HG02885 (cell line): ENCODE measurements around the gene NCAPD2.
"Not testable (repeated sequence)": the region's sequence is repeated elsewhere in the genome, so short reads cannot be mapped to it uniquely, and the experiment has no call there.

Experiments used
- ATAC-seq: cut with Tn5 transposase; IDR thresholded peaks from one replicate; pipeline ENCODE4 v1.9.1; 2021; ENCODE audit warnings: mild to moderate bottlenecking; ENCODE audit not compliant: unreplicated experiment, poor library complexity

The NCAPD2 gene

GRCh38 chr12:6542209-6543009 is 48.5 kb downstream of the NCAPD2 start:
- no peak for ATAC-seq

- no peak for ATAC-seq
Measured at GRCh38 chr12:6546016-6546415, 52.1 kb downstream of the NCAPD2 start.

GRCh38 chr12:6547566-6547965 is 53.7 kb downstream of the NCAPD2 start:
- ATAC-seq, result no peak

- no peak for ATAC-seq
Measured at GRCh38 chr12:6547987-6548386, 54.1 kb downstream of the NCAPD2 start.

- ATAC-seq, result no peak
Measured at GRCh38 chr12:6548556-6548955, 54.7 kb downstream of the NCAPD2 start.

GRCh38 chr12:6548966-6549683 is 55.2 kb downstream of the NCAPD2 start:
- no peak for ATAC-seq

GRCh38 chr12:6549684-6550151 is 55.8 kb downstream of the NCAPD2 start:
- ATAC-seq, result no peak

GRCh38 chr12:6550294-6551062 is 56.6 kb downstream of the NCAPD2 start:
- ATAC-seq, result no peak

GRCh38 chr12:6551063-6551461 is 57.2 kb downstream of the NCAPD2 start:
- no peak for ATAC-seq

GRCh38 chr12:6551496-6552139 is 57.7 kb downstream of the NCAPD2 start:
- ATAC-seq, result no peak

GRCh38 chr12:6552140-6552551 is 58.2 kb downstream of the NCAPD2 start:
- ATAC-seq, result no peak

GRCh38 chr12:6553051-6553868 is 59.4 kb downstream of the NCAPD2 start:
- no peak for ATAC-seq

GRCh38 chr12:6554168-6555017 is 60.5 kb downstream of the NCAPD2 start:
- ATAC-seq, result peak; percentile 65

- ATAC-seq, result peak; percentile 13
Measured at GRCh38 chr12:6555018-6555691, 61.3 kb downstream of the NCAPD2 start.

- not testable (repeated sequence) for ATAC-seq
Measured at GRCh38 chr12:6556496-6556817, 62.6 kb downstream of the NCAPD2 start.

GRCh38 chr12:6556857-6557256 is 63.0 kb downstream of the NCAPD2 start:
- no peak for ATAC-seq

GRCh38 chr12:6558014-6558760 is 64.3 kb downstream of the NCAPD2 start:
- not testable (repeated sequence) for ATAC-seq
